Panc1 (cell line): Measurements from ENCODE around the gene FOXN1. TPM values are rescaled to one million over a fixed set of nuclear protein-coding genes. Genes with fewer than 3 reads are reported as not detected.

Source experiments
- ATAC-seq: fragments of 200-7000 bp; cut with Tn5 transposase; 2 replicates; pipeline ENCODE4 v1.9.1; 2020; ENCODE audit warnings: mild to moderate bottlenecking, moderate library complexity
- BruUV-seq: library from RNA; stranded (reverse); fragments of 400-500 nt; replicated peaks from 2 replicates; lab custom pipeline; 2021; lab: Mats Ljungman, UMichigan
- CTCF ChIA-PET: fragments of 300-600 bp; sonication (Branson Sonifier 250); formaldehyde crosslinking; loops from one replicate; lab custom pipeline; 2022; ENCODE audit warnings: antibody characterized with exemption; lab: Charles Lee
- POLR2A ChIA-PET: fragments of 300-600 bp; sonication (Branson Sonifier 250); formaldehyde crosslinking; loops from one replicate; lab custom pipeline; 2022; ENCODE audit warnings: antibody characterized with exemption; lab: Charles Lee
- DNase-seq: peaks from one replicate; pipeline ENCODE4 v3.0.0-alpha.2; 2010; ENCODE audit warnings: low read depth, low spot score
- H3K27ac ChIP-seq: 2 replicates; pipeline ENCODE4 v1.5.1; 2011; ENCODE audit warnings: mild to moderate bottlenecking, low read length, inconsistent platforms
- H3K27me3 ChIP-seq: fragments of 200-500 bp; sonication (Bioruptor generic); 2 replicates; pipeline ENCODE4 v1.6.0; 2014; ENCODE audit warnings: low read length, inconsistent platforms; ENCODE audit not compliant: control insufficient read depth, insufficient read depth
- H3K36me3 ChIP-seq: fragments of 200-500 bp; sonication (Bioruptor generic); 2 replicates; pipeline ENCODE4 v1.5.1; 2014; ENCODE audit warnings: inconsistent platforms, mild to moderate bottlenecking, low read length, moderate library complexity; ENCODE audit not compliant: control insufficient read depth, insufficient read depth
- H3K4me1 ChIP-seq: 2 replicates; pipeline ENCODE4 v1.5.1; 2011; ENCODE audit warnings: inconsistent platforms, mild to moderate bottlenecking, low read length, moderate library complexity; ENCODE audit not compliant: control insufficient read depth, insufficient read depth
- H3K4me3 ChIP-seq, 2 experiments: 2 replicates each; pipeline ENCODE4 v1.5.1; 2011 to 2012; ENCODE audit warnings: low read depth in 2 of 2, low read length in 2 of 2, mild to moderate bottlenecking in 2 of 2, inconsistent platforms in 1 of 2, moderate library complexity in 1 of 2
- H3K9me3 ChIP-seq: fragments of 200-500 bp; sonication (Bioruptor generic); 2 replicates; pipeline ENCODE4 v1.5.1; 2014; ENCODE audit warnings: low read depth, mild to moderate bottlenecking, inconsistent platforms, low read length, moderate library complexity; ENCODE audit not compliant: control insufficient read depth, insufficient read depth
- CTCF ChIP-seq: fragments of 450-650 bp; IDR thresholded peaks from 2 replicates; pipeline ENCODE4 v1.5.1; 2017; ENCODE audit warnings: mild to moderate bottlenecking
- POLR2AphosphoS5 ChIP-seq: IDR thresholded peaks from 2 replicates; pipeline ENCODE4 v1.6.1; 2012; ENCODE audit warnings: mild to moderate bottlenecking, low read depth, low read length, moderate library complexity
- SIN3A ChIP-seq: IDR thresholded peaks from 2 replicates; pipeline ENCODE4 v1.6.1; 2012; ENCODE audit warnings: low read depth, mild to moderate bottlenecking, low read length, moderate library complexity, borderline replicate concordance; ENCODE audit not compliant: insufficient read depth
- TCF7L2 ChIP-seq: IDR thresholded peaks from 2 replicates; pipeline ENCODE4 v1.6.1; 2011; ENCODE audit warnings: mild to moderate bottlenecking, low read depth, low read length, inconsistent platforms
- in situ Hi-C: cut with HindIII; loops from 2 replicates; pipeline ENCODE4 v1.10.0; 2016; ENCODE audit warnings: low sequenced_read_pairs, low pct_unique_long_range_greater_than_20kb
- intact Hi-C: fragments of 100-400 bp; cut with micrococcal nuclease; formaldehyde crosslinking; loops from one replicate; pipeline ENCODE4 v1.10.0; 2022; ENCODE audit not compliant: unreplicated experiment
- total RNA-seq: library from RNA; stranded (reverse); gene quantifications from one replicate; pipeline ENCODE4 v1.2.1, GENCODE V29; 2021; ENCODE audit not compliant: unreplicated experiment
- TF ChIP-seq, protein P1 (sequence below), 2 experiments: IDR thresholded peaks; 2 replicates each; pipeline ENCODE4 v1.6.1; 2011 to 2012; ENCODE audit warnings: low read depth in 2 of 2, control low read depth in 1 of 2, low read length in 1 of 2, mild to moderate bottlenecking in 1 of 2, moderate library complexity in 1 of 2; ENCODE audit not compliant: insufficient read depth in 1 of 2

The FOXN1 gene
- total RNA-seq, 1 experiment from 2014 or later = not detected

GRCh38 chr17:28499684-28500357, 6.3 kb upstream of the FOXN1 start:
- ChIA-PET POLR2A (no interaction called here), CTCF (no interaction called here)
- Histone ChIP-seq H3K4me3 (no peak overlapping the region), H3K27ac (no peak overlapping the region), H3K9me3 (no peaks in the 10 kb centered on the region), H3K36me3 (no peaks in the 10 kb centered on the region), H3K4me1 (no peaks in the 10 kb centered on the region; the same call in 1 of the 2 replicates), H3K27me3 (peaks cover 2% of the 10 kb centered on the region)
- intact Hi-C loops = no loop called here
- ATAC-seq (no peak), DNase-seq (no peak)
- no peak for TF ChIP-seq POLR2AphosphoS5
- TF ChIP-seq SIN3A = no peak
- no peak for TF ChIP-seq CTCF
- TF ChIP-seq, protein P1, sequence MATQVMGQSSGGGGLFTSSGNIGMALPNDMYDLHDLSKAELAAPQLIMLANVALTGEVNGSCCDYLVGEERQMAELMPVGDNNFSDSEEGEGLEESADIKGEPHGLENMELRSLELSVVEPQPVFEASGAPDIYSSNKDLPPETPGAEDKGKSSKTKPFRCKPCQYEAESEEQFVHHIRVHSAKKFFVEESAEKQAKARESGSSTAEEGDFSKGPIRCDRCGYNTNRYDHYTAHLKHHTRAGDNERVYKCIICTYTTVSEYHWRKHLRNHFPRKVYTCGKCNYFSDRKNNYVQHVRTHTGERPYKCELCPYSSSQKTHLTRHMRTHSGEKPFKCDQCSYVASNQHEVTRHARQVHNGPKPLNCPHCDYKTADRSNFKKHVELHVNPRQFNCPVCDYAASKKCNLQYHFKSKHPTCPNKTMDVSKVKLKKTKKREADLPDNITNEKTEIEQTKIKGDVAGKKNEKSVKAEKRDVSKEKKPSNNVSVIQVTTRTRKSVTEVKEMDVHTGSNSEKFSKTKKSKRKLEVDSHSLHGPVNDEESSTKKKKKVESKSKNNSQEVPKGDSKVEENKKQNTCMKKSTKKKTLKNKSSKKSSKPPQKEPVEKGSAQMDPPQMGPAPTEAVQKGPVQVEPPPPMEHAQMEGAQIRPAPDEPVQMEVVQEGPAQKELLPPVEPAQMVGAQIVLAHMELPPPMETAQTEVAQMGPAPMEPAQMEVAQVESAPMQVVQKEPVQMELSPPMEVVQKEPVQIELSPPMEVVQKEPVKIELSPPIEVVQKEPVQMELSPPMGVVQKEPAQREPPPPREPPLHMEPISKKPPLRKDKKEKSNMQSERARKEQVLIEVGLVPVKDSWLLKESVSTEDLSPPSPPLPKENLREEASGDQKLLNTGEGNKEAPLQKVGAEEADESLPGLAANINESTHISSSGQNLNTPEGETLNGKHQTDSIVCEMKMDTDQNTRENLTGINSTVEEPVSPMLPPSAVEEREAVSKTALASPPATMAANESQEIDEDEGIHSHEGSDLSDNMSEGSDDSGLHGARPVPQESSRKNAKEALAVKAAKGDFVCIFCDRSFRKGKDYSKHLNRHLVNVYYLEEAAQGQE (IDR thresholded peaks at IDR 0.05; ENCODE audit: insufficient read depth in 1 of 2, low read depth in 2 of 2, low read length in 1 of 2) = no peak
- TF ChIP-seq TCF7L2 = no peak
- BruUV-seq = no TSS peak
- in situ Hi-C loops = no loop called here

GRCh38 chr17:28500712-28501379, 5.3 kb upstream of the FOXN1 start:
- Histone ChIP-seq H3K9me3 (no peaks in the 10 kb centered on the region), H3K4me3 (no peak overlapping the region), H3K27ac (no peak overlapping the region), H3K4me1 (no peaks in the 10 kb centered on the region), H3K36me3 (no peaks in the 10 kb centered on the region), H3K27me3 (peaks cover 2% of the 10 kb centered on the region)
- no TSS peak for BruUV-seq
- DNase-seq (no peak), ATAC-seq (peak; percentile 31; the same call in 1 of the 2 replicates)
- intact Hi-C loops (no loop called here), in situ Hi-C loops (no loop called here)
- POLR2A ChIA-PET = no interaction called here
- CTCF ChIA-PET = no interaction called here
- no peak for TF ChIP-seq SIN3A
- TF ChIP-seq POLR2AphosphoS5 = no peak
- TF ChIP-seq, protein P1 (IDR thresholded peaks at IDR 0.05; ENCODE audit: insufficient read depth in 1 of 2, low read depth in 2 of 2, low read length in 1 of 2) = no peak
- no peak for TF ChIP-seq TCF7L2
- TF ChIP-seq CTCF = no peak
